CD8-positive, alpha-beta memory T cell (primary cell): ENCODE data around the gene CLEC19A. TPM values are rescaled to one million over a fixed set of nuclear protein-coding genes. Genes with fewer than 3 reads are reported as not detected.

Experiments
- CTCF ChIA-PET: fragments of 350-600 bp; sonication (Branson Sonifier 250); formaldehyde crosslinking; loops from one replicate; lab custom pipeline; 2021; ENCODE audit warnings: antibody characterized with exemption; lab: Charles Lee
- POLR2A ChIA-PET: fragments of 350-600 bp; sonication (Branson Sonifier 250); formaldehyde crosslinking; loops from one replicate; lab custom pipeline; 2021; ENCODE audit warnings: antibody characterized with exemption; lab: Charles Lee
- DNase-seq, 5 donors: peaks; one replicate each; pipeline versions ENCODE4 v3.0.0 to v3.0.0-alpha.2; 2020 to 2022; ENCODE audit warnings: mixed read lengths in 1 of 5
- H3K27ac ChIP-seq: one replicate; pipeline ENCODE4 v1.7.0; 2013; ENCODE audit warnings: low read depth, mild to moderate bottlenecking, low read length, moderate library complexity
- H3K27me3 ChIP-seq: 2 replicates; pipeline ENCODE4 v1.7.0; 2013; ENCODE audit warnings: low read length, mild to moderate bottlenecking; ENCODE audit not compliant: insufficient read depth, poor library complexity, severe bottlenecking
- H3K36me3 ChIP-seq: 2 replicates; pipeline ENCODE4 v1.7.0; 2013; ENCODE audit warnings: mild to moderate bottlenecking, low read length, moderate library complexity; ENCODE audit not compliant: insufficient read depth
- H3K4me1 ChIP-seq: 2 replicates; pipeline ENCODE4 v1.7.0; 2013; ENCODE audit warnings: mild to moderate bottlenecking, low read length, moderate library complexity; ENCODE audit not compliant: insufficient read depth
- H3K4me3 ChIP-seq: 2 replicates; pipeline ENCODE4 v1.7.0; 2013; ENCODE audit warnings: mild to moderate bottlenecking, low read length
- H3K9me3 ChIP-seq: 2 replicates; pipeline ENCODE4 v1.7.0; 2013; ENCODE audit warnings: mild to moderate bottlenecking, low read length
- H3K27ac Mint-ChIP-seq, 8 donors: one replicate each; pipeline ENCODE4 v1.8.0; 2020 to 2021; ENCODE audit warnings: mixed read lengths in 8 of 8, mild to moderate bottlenecking in 6 of 8, inconsistent platforms in 3 of 8, moderate library complexity in 3 of 8
- H3K27me3 Mint-ChIP-seq, 2 donors: one replicate each; pipeline ENCODE4 v1.8.0; 2020 to 2021; ENCODE audit warnings: mixed read lengths in 2 of 2, mild to moderate bottlenecking in 1 of 2, moderate library complexity in 1 of 2
- H3K36me3 Mint-ChIP-seq, 3 donors: one replicate each; pipeline ENCODE4 v1.8.0; 2020 to 2021; ENCODE audit warnings: mixed read lengths in 3 of 3, inconsistent platforms in 1 of 3, mild to moderate bottlenecking in 1 of 3
- H3K4me1 Mint-ChIP-seq, 3 donors: one replicate each; pipeline ENCODE4 v1.8.0; 2020 to 2021; ENCODE audit warnings: mixed read lengths in 3 of 3, inconsistent platforms in 1 of 3, mild to moderate bottlenecking in 1 of 3
- H3K4me3 Mint-ChIP-seq, 7 donors: one replicate each; pipeline ENCODE4 v1.8.0; 2020 to 2021; ENCODE audit warnings: mixed read lengths in 7 of 7, mild to moderate bottlenecking in 6 of 7, moderate library complexity in 4 of 7, inconsistent platforms in 2 of 7
- H3K9me3 Mint-ChIP-seq, 5 donors: one replicate each; pipeline ENCODE4 v1.8.0; 2020 to 2022; ENCODE audit warnings: mixed read lengths in 5 of 5, mild to moderate bottlenecking in 3 of 5, moderate library complexity in 2 of 5, inconsistent platforms in 1 of 5
- polyA plus RNA-seq: library from polyadenylated mRNA; unstranded; fragments of 300-500 nt; fragmentation: Illumina TruSeq; gene quantifications from one replicate; pipeline ENCODE4 v1.2.3, GENCODE V29; 2021
- total RNA-seq, 2 experiments: library from RNA; stranded (reverse); gene quantifications; one replicate each; pipeline ENCODE4 v1.2.3, GENCODE V29; 2021

Gene CLEC19A
- total and polyA plus RNA-seq, 3 experiments from 2014 or later, result not detected

DNA sequence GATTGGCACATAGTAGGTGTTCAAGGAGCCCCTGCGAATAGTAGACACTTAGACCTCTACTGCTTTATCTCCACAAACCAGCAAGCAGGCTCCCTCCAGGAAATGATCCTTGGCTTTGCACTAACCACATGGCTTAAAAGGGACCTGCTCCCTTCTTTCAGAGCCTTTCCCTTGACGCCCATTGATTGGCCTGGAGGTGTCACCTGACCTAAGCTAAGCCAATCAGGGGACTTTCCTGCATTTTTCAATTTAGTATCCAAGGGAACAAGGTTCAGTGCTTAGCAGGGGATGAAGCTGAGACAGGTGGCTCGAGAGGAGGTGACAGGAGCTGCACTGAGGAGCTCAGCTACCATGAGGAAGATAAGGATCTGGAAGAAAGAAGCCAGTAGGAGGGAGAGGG, 52.8 kb downstream of the CLEC19A start:
- peaks cover 0 to 8% (median 2%) of the 10 kb centered on the region in 5 donors for H3K9me3 Mint-ChIP-seq
- no peak overlapping the region for H3K4me3 Mint-ChIP-seq

DNA sequence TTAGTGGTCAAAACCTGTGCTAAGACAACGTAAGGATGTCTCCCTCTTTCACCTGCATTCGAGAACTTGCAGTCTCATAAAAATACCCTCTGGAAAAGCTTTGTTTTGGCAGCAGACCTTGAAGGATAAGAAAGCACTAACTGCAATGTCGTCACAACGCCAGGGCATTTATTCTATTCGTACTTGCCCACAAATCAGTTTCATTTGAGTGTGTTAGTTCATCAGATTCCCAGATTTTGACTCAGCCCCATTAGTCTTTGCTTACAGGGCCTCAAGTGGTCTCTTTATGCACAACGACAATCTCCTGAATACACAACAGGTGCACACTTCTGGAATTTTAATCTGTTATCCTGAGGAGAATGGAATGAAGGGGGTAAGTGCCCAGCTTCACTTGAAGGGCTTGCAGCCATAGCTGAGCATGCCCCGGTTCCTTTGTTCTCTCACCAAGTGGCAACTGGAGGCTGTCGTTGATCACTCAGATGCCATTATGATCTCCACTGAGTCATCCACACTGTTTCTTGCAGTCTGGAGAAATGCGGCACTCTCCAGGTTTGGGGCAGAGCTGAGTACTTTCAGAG, 58.8 kb downstream of the CLEC19A start:
- H3K4me3 Mint-ChIP-seq, result no peak overlapping the region
- no peaks in the 10 kb centered on the region for H3K36me3 Mint-ChIP-seq
- CTCF ChIA-PET, result no interaction called here

More for the DNA sequence above, 52.8 kb downstream of the CLEC19A start:
- H3K27ac ChIP-seq, result no peak overlapping the region
- H3K4me1 ChIP-seq, result no peaks in the 10 kb centered on the region
- Mint-ChIP-seq H3K27me3 (peaks cover 6 to 12% of the 10 kb centered on the region in 2 donors), H3K36me3 (no peaks in the 10 kb centered on the region), H3K4me1 (no peaks in the 10 kb centered on the region), H3K27ac (peak overlapping the region in 1 of 8 donors; percentile 37)
- H3K27me3 ChIP-seq, result no peaks in the 10 kb centered on the region
- CTCF ChIA-PET, result no interaction called here
- DNase-seq, result no peak
- no peaks in the 10 kb centered on the region for H3K36me3 ChIP-seq
- no peak overlapping the region for H3K4me3 ChIP-seq
- no peaks in the 10 kb centered on the region for H3K9me3 ChIP-seq
- POLR2A ChIA-PET, result no interaction called here

DNA sequence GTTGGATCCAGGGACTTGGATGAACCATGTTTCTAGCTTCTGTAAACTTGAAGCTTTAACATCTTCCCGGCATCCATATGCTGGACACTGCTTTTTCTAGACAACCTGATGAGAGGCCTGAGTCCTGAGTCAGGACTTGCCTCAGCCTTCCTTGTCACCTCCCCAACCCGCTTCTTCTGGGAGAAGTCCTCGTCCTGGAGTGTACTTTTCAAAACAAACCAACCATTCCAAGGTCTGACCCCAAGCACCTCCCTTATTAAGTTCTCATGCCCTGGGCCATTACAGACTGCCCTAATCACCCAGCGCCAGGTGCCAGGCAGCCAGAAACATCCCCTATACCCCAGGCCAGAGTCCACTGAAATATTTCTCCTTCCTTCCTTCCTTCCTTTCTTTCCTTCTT, 59.4 kb downstream of the CLEC19A start:
- Mint-ChIP-seq H3K4me3 (no peak overlapping the region), H3K27ac (no peak overlapping the region), H3K9me3 (peaks cover 0 to 4% (median 0%) of the 10 kb centered on the region in 5 donors), H3K27me3 (peaks cover 17 to 23% of the 10 kb centered on the region in 2 donors), H3K36me3 (no peaks in the 10 kb centered on the region), H3K4me1 (no peaks in the 10 kb centered on the region)
- no peaks in the 10 kb centered on the region for H3K27me3 ChIP-seq
- H3K4me1 ChIP-seq, result no peaks in the 10 kb centered on the region
- no peaks in the 10 kb centered on the region for H3K36me3 ChIP-seq
- H3K4me3 ChIP-seq, result no peak overlapping the region
- CTCF ChIA-PET, result no interaction called here
- POLR2A ChIA-PET, result no interaction called here
- H3K9me3 ChIP-seq, result no peaks in the 10 kb centered on the region
- no peak for DNase-seq
- H3K27ac ChIP-seq, result no peak overlapping the region

More for the DNA sequence above, 58.8 kb downstream of the CLEC19A start:
- no peaks in the 10 kb centered on the region for H3K4me1 ChIP-seq
- DNase-seq, result no peak
- no peaks in the 10 kb centered on the region for H3K4me1 Mint-ChIP-seq
- no peak overlapping the region for H3K27ac ChIP-seq
- no peak overlapping the region for H3K27ac Mint-ChIP-seq
- peaks cover 17 to 19% of the 10 kb centered on the region in 2 donors for H3K27me3 Mint-ChIP-seq
- no peaks in the 10 kb centered on the region for H3K27me3 ChIP-seq
- H3K9me3 Mint-ChIP-seq, result peaks cover 0 to 4% (median 0%) of the 10 kb centered on the region in 5 donors
- H3K4me3 ChIP-seq, result no peak overlapping the region
- POLR2A ChIA-PET, result no interaction called here
- no peaks in the 10 kb centered on the region for H3K9me3 ChIP-seq
- no peaks in the 10 kb centered on the region for H3K36me3 ChIP-seq

DNA sequence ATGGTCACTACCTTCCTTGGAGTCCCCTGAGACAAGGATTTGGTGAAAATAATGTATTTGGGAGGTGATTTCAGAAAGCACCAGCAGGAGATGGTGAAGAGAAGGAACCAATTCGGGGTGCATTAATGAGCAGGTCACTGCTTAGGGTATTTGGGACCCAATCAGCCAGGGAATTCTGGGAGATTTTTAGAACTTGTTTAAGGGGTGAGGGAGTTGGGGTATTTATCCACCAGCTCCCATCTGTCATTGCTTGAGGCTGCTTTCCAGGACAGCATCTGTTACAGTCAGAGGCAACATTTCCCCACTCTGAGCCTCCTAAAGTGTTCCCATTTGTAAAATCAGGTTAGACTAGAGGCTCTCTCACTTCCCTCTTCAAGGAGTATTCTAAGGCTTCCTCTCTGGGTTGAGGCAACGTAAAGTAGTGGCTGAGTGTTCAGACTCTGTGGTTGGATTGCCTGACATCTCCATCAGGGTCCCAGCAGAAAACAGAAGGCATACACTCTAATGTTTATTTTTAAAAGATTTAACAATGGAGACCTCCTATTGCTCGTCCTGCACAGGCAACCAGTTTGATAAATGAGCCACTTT, 60.9 kb downstream of the CLEC19A start:
- Histone ChIP-seq H3K4me1 (no peaks in the 10 kb centered on the region), H3K27me3 (no peaks in the 10 kb centered on the region), H3K4me3 (no peak overlapping the region), H3K9me3 (no peaks in the 10 kb centered on the region), H3K36me3 (no peaks in the 10 kb centered on the region), H3K27ac (no peak overlapping the region)
- peaks cover 0 to 4% (median 0%) of the 10 kb centered on the region in 5 donors for H3K9me3 Mint-ChIP-seq
- POLR2A ChIA-PET, result no interaction called here
- no peak for DNase-seq
- CTCF ChIA-PET, result no interaction called here
- H3K4me3 Mint-ChIP-seq, result no peak overlapping the region
- H3K27me3 Mint-ChIP-seq, result peaks cover 14 to 23% of the 10 kb centered on the region in 2 donors
- no peaks in the 10 kb centered on the region for H3K4me1 Mint-ChIP-seq
- H3K27ac Mint-ChIP-seq, result no peak overlapping the region
- no peaks in the 10 kb centered on the region for H3K36me3 Mint-ChIP-seq

DNA sequence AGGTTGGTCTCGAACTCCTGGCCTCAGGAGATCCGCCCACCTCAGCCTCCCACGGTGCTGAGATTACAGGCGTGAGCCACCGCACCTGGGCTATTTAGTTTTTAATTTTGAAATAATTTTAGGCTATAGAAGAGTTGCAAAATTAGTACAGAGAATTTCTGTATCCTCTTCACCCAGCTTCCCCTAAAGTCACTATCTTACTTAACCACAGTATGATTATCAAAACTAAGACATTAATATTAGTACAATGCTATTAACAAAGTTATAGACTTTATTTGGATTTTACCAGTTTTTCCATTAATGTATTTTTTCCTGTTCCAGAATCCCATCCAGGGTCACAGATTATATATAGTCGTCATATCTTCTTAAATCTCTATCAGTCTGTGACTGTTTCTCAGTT, 62.6 kb downstream of the CLEC19A start:
- DNase-seq, result no peak
- Mint-ChIP-seq H3K27me3 (peaks cover 14 to 20% of the 10 kb centered on the region in 2 donors), H3K4me1 (no peaks in the 10 kb centered on the region), H3K36me3 (no peaks in the 10 kb centered on the region), H3K9me3 (peaks cover 0 to 4% (median 0%) of the 10 kb centered on the region in 5 donors), H3K4me3 (no peak overlapping the region), H3K27ac (no peak overlapping the region)
- Histone ChIP-seq H3K27me3 (no peaks in the 10 kb centered on the region), H3K9me3 (no peaks in the 10 kb centered on the region), H3K27ac (no peak overlapping the region), H3K4me1 (no peaks in the 10 kb centered on the region), H3K36me3 (no peaks in the 10 kb centered on the region), H3K4me3 (no peak overlapping the region)
- POLR2A ChIA-PET, result no interaction called here
- CTCF ChIA-PET, result no interaction called here

DNA sequence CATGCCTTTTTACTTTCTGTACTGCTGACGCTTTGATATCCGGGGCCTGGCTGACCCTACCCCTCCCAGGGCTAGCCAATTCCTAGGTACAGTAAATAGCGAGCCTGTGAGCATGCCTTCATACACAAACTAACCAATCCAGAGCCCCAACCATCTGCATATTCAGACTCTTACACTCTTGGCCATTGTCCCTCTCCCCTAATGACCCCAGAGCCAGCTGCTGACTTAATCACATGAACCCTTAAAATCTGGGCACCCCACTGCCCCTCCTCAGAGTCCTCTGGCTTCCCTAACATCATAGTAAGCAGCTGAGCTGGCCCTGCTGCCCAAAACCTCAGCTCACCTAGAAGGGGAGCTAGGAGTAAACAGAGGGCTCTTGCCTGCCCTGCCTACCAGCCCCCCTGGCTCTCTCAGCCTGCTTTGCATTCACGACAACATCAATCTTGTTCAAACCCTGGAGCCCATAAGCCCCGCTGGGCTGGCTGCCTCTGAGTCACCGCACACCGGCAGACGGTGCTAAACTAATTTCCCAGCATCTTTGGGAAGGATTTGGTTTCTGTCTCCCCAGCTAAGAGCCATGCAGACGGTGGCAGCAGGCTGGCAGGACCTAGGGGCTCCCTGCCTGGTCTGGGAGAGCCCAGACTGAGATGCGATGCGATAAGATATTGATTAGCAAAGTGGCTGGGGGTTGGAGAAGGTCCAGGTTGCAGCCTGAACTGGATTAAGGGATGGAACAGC, 63.2 kb downstream of the CLEC19A start:
- Mint-ChIP-seq H3K4me1 (no peaks in the 10 kb centered on the region), H3K9me3 (peaks cover 0 to 2% (median 0%) of the 10 kb centered on the region in 5 donors), H3K27ac (no peak overlapping the region), H3K4me3 (no peak overlapping the region), H3K27me3 (peaks cover 14 to 20% of the 10 kb centered on the region in 2 donors), H3K36me3 (no peaks in the 10 kb centered on the region)
- Histone ChIP-seq H3K27me3 (no peaks in the 10 kb centered on the region), H3K4me1 (no peaks in the 10 kb centered on the region), H3K36me3 (no peaks in the 10 kb centered on the region), H3K27ac (no peak overlapping the region), H3K9me3 (no peaks in the 10 kb centered on the region), H3K4me3 (no peak overlapping the region)
- CTCF ChIA-PET, result no interaction called here
- POLR2A ChIA-PET, result no interaction called here
- no peak for DNase-seq

DNA sequence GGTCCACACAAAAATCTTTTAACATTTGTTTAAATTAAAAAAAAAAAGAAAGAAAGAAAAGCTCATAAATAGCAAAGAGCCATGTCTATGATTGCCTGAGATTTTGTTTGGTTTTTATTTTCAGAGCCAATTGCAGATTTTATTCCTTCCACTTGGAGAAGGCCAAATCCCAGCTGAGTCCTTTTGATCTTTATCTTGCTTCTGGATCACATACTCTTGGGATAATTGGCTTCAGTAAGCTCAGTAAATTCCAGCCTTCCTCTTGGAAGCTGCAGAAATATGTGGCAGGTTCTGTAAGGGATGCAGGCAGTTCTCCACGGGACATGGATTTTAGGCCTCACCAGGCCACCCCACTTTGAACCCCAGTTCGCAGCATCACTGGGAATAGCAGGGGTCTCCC, 68.8 kb downstream of the CLEC19A start:
- Mint-ChIP-seq H3K36me3 (no peaks in the 10 kb centered on the region), H3K9me3 (peaks cover 0 to 1% (median 0%) of the 10 kb centered on the region in 5 donors), H3K4me1 (no peaks in the 10 kb centered on the region), H3K27me3 (peaks cover 2 to 3% of the 10 kb centered on the region in 2 donors), H3K27ac (no peak overlapping the region), H3K4me3 (no peak overlapping the region)
- H3K27ac ChIP-seq, result no peak overlapping the region
- POLR2A ChIA-PET, result no interaction called here
- no peaks in the 10 kb centered on the region for H3K4me1 ChIP-seq
- H3K4me3 ChIP-seq, result no peak overlapping the region
- H3K36me3 ChIP-seq, result no peaks in the 10 kb centered on the region
- no peak for DNase-seq
- CTCF ChIA-PET, result no interaction called here
- H3K9me3 ChIP-seq, result no peaks in the 10 kb centered on the region
- no peaks in the 10 kb centered on the region for H3K27me3 ChIP-seq
